GM12864 (cell line): ENCODE results near the gene MEGF6.

Experiments
- DNase-seq: peaks from one replicate; pipeline ENCODE4 v3.0.0-alpha.2; 2011; ENCODE audit warnings: low read depth
- H3K4me3 ChIP-seq: 2 replicates; pipeline ENCODE4 v1.5.1; 2011; ENCODE audit warnings: mild to moderate bottlenecking, low read depth, low read length, control low read depth
- CTCF ChIP-seq: IDR thresholded peaks from 2 replicates; pipeline ENCODE4 v1.5.1; 2011; ENCODE audit warnings: low read depth, mild to moderate bottlenecking, moderate library complexity, low read length, control low read depth, inconsistent platforms; ENCODE audit errors: missing control alignments

MEGF6 gene

GRCh38 chr1:3602375-3602774 is 8.9 kb downstream of the MEGF6 start:
- DNase-seq: no peak
- TF ChIP-seq CTCF: no peak

GRCh38 chr1:3601743-3602142 is 9.6 kb downstream of the MEGF6 start:
- no peak for DNase-seq

More at GRCh38 chr1:3602375-3602774, 8.9 kb downstream of the MEGF6 start:
- H3K4me3 ChIP-seq: no peak overlapping the region

GRCh38 chr1:3600354-3600753 is 11.0 kb downstream of the MEGF6 start:
- TF ChIP-seq CTCF: no peak
- no peak for DNase-seq
- no peak overlapping the region for H3K4me3 ChIP-seq

More at GRCh38 chr1:3601743-3602142, 9.6 kb downstream of the MEGF6 start:
- no peak for TF ChIP-seq CTCF
- H3K4me3 ChIP-seq: no peak overlapping the region

GRCh38 chr1:3599816-3600215 is 11.5 kb downstream of the MEGF6 start:
- H3K4me3 ChIP-seq: no peak overlapping the region
- no peak for TF ChIP-seq CTCF
- DNase-seq: no peak

GRCh38 chr1:3599286-3599811 is 12.0 kb downstream of the MEGF6 start:
- no peak for TF ChIP-seq CTCF
- DNase-seq: no peak
- no peak overlapping the region for H3K4me3 ChIP-seq

GRCh38 chr1:3598522-3599285 is 12.6 kb downstream of the MEGF6 start:
- no peak for TF ChIP-seq CTCF
- H3K4me3 ChIP-seq: no peak overlapping the region
- no peak for DNase-seq

GRCh38 chr1:3598051-3598491 is 13.2 kb downstream of the MEGF6 start:
- TF ChIP-seq CTCF: no peak
- DNase-seq: no peak
- no peak overlapping the region for H3K4me3 ChIP-seq
